Amygdala (tissue), 56 donors: ENCODE results near the gene MDH2.
"Not testable (repeated sequence)": the region's sequence is repeated elsewhere in the genome, so short reads cannot be mapped to it uniquely, and the experiment has no call there.

Experiments used
- DNase-seq, 56 donors: peaks; one replicate each; lab custom pipeline; 2025; lab: John Stamatoyannopoulos, UW

Gene MDH2

DNA sequence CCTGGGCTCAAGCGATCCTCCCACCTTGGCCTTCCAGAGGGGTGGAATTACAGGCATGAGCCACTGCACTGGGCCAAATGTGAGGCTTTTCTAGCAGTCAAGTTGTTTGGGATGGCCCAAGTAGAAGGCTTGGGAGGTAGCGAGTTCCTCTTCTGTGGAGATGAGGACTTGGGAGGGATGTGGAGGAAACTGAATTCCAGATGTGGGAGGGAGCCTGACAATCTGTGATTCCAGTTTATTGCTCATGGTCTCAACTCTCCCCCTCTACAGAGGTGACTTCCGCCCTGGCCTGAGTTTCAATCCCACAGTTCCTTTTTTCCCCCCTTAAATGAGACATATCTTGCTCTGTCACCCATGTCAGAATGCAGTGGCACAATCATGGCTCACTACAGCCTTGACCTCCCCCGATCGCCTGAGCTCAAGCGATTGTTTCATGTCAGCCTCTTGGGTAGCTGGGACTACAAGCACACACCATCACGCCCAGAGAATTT lies 3.5 kb upstream of the MDH2 start:
- DNase-seq: no peak

GRCh38 chr7:76047305-76047810 lies 548 bp upstream of the MDH2 start:
- peak in 1 of 56 donors; percentile 15 for DNase-seq

- peak in 1 of 56 donors; percentile 14 for DNase-seq
Observed at GRCh38 chr7:76048668-76048988, 722 bp downstream of the MDH2 start.

GRCh38 chr7:76049295-76049694 lies 1.4 kb downstream of the MDH2 start:
- no peak for DNase-seq

DNA sequence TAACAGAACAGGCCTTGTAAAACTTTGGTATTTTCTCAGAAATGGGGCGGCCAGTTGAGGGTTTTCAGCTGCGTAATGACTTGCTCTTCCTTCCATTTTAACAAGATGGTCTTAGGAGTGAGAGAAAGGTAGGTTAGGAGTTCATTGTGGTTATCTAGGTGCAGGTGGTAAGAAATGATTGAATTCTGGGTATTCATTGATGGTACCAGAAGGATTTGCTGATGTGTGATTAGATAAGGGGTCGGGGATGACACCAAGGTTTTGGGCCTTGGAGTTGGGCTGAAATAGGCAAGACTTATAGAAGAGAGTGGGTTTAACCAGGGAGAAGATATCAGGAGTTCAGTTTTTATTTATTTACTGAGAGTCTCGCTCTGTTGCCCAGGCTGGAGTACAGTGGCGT lies 2.6 kb downstream of the MDH2 start:
- no peak for DNase-seq

DNA sequence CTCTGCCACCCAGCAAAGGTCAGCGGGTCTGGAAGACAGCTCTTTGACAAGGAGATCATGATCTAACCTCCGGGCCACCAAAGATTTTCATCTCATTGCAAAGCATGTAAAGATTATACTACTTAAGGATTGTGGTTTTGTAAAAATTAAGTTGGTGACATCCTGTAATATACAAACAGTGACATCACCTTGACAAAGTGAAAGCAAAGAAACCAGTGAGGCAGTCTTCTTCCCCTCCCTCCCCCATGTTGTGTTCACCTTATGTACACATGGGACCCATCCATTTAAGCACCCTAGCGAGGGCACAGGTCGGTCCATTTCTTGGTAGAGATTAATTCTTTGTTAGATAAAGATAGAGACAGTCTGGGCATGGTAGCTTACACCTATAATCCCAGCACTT lies 3.9 kb downstream of the MDH2 start:
- no peak for DNase-seq

GRCh38 chr7:76052681-76053080 lies 4.8 kb downstream of the MDH2 start:
- not testable (repeated sequence) for DNase-seq

GRCh38 chr7:76053461-76053860 lies 5.6 kb downstream of the MDH2 start:
- no peak for DNase-seq

DNA sequence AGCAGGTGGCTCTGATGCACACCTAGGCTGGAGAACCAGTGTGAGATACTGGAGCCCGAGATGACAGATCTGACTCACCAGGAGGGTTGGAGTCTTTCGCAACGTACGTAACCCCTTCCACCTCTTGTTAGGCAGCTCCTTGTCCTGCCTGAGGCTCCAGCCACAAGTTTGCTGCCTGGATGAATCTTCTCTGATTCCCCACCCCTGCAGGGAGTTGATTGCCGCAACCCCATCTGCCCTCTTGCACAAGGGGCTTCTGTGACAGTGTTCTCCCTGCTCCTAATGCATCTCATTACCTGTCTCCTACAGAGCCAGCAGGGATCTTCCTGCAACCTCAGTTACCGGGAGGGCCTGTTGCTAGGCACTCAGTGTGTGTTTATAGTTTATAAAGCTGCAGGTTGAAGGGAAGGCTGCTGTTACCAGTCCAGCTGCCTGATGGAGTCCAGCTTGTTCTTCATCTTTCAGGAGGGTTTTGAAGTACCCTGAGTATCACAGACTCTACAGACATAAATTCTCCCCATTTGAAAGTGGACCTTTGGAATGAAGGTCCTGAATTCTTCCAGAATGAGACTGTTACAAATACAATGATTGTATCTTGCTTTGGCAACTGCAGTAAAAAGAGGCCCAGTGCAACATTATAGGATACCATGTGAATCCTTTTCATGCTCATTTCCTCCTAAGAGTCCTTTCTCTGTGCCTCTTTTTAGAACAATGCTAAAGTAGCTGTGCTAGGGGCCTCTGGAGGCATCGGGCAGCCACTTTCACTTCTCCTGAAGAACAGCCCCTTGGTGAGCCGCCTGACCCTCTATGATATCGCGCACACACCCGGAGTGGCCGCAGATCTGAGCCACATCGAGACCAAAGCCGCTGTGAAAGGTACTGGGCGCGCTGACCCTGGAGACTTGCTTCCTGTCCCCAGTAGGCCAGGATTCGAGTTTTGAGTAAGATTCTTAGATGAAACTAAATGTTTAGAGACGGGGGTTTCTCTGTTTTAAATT lies 6.5 kb downstream of the MDH2 start:
- peak in 4 of 56 donors; percentile 10 to 15 (median 12) for DNase-seq

GRCh38 chr7:76056241-76056640 lies 8.3 kb downstream of the MDH2 start:
- DNase-seq: no peak

DNA sequence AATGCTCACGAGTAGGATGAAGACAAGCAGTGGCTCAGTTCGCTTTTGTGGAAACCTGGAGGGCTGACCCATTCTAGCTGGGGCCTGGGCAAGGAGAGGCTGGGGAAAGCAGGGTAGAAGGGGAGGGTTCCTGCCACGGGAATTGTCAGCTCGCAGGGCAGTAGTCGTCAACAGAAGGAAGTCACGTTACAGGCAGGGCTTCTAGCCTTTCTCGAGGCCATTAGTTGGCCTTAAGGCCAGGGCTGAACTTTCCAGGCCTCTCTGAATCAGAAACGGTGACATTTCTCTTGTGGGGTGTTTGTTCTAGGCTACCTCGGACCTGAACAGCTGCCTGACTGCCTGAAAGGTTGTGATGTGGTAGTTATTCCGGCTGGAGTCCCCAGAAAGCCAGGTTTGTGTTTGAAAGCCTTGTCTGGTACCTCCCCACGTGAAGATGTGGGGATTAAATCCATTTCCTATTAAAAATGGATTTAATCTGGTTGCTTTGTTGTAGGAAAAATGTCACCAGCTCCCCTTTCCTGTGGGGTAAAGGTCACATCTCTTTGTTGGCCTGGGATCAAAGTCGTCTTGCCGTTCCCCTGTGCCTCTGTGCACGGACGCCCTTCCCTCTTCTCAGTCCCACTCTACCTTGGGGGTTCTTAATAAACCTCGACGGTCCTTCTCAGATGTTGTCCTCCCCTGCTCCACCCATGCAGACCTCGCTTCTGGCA lies 9.4 kb downstream of the MDH2 start:
- no peak for DNase-seq

GRCh38 chr7:76057813-76058145 lies 9.9 kb downstream of the MDH2 start:
- DNase-seq: no peak

- DNase-seq: not testable (repeated sequence)
Observed at GRCh38 chr7:76058745-76059144, 10.8 kb downstream of the MDH2 start.

- DNase-seq: peak in 7 of 56 donors; percentile 2 to 29 (median 16)
Observed at GRCh38 chr7:76060842-76061241, 12.9 kb downstream of the MDH2 start.

- DNase-seq: no peak
Observed at GRCh38 chr7:76062254-76062653, 14.3 kb downstream of the MDH2 start.

- no peak for DNase-seq
Observed at GRCh38 chr7:76063114-76063513, 15.2 kb downstream of the MDH2 start.

- peak in 1 of 56 donors; percentile 28 for DNase-seq
Observed at GRCh38 chr7:76063525-76063924, 15.6 kb downstream of the MDH2 start.

DNA sequence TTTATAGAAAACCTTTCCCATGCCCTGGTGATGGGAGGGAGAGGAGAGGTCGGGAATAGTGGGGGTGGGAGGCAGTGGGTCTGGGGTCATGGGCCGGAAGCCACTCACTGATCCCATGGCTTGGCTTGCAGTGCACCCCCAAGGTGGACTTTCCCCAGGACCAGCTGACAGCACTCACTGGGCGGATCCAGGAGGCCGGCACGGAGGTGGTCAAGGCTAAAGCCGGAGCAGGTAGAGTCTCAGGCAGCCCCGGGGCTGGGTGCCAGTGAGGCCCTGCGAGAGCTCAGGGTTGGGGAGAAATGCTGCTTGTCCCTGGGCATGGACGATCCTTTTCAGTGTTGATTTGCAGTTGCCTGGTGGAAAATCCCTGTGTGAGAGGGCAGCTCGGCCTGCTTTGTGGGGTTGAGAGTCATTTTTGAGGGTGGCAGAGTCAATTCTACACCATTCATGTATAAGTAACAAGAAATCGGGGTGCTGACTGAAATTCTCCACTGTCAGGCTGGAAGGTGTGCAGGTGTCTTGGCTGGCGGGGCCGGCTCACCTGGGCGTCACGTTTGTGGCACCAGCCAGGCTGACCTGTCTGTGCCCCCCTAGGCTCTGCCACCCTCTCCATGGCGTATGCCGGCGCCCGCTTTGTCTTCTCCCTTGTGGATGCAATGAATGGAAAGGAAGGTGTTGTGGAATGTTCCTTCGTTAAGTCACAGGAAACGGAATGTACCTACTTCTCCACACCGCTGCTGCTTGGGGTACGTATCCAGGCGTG lies 16.5 kb downstream of the MDH2 start:
- DNase-seq: no peak

DNA sequence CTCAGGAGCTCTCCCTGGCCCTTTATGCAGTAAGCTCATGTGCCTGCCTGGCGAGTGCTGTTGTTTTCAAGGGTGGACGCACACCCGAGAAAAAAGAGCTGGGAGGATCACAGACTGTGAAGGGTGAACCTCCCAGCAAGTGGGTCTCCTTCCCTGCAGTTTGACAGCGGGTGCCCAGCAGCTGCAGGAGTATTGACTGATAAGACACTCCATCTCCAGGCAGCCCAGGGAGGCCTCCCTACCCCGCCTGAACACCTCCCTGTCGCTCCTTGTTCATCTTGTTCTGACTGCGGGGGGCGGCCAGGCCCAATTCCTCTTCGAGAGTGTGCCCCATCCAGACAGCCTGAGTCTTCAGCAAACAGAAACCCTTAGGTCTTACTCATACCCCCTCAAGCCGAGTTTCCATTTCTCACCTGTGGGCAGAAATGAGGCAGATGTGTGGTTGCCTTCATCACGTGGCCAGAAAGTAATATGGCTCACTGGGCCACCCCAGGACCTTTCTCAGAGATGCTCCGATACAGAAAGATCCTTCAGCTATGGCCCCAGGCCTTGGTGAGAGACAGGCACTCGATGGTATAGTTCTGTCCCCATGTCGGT lies 17.2 kb downstream of the MDH2 start:
- DNase-seq: no peak
